Suppressor macrophage treated with lipopolysaccharide for 1 hour (primary cell): ENCODE results near the gene CYP11A1.

Experiments used
- DNase-seq, 3 donors: peaks; one replicate each; pipeline ENCODE4 v3.0.0-alpha.2; 2020 to 2022

Gene CYP11A1

GRCh38 chr15:74343797-74344127, 23.7 kb downstream of the CYP11A1 start:
- DNase-seq = no peak

DNA sequence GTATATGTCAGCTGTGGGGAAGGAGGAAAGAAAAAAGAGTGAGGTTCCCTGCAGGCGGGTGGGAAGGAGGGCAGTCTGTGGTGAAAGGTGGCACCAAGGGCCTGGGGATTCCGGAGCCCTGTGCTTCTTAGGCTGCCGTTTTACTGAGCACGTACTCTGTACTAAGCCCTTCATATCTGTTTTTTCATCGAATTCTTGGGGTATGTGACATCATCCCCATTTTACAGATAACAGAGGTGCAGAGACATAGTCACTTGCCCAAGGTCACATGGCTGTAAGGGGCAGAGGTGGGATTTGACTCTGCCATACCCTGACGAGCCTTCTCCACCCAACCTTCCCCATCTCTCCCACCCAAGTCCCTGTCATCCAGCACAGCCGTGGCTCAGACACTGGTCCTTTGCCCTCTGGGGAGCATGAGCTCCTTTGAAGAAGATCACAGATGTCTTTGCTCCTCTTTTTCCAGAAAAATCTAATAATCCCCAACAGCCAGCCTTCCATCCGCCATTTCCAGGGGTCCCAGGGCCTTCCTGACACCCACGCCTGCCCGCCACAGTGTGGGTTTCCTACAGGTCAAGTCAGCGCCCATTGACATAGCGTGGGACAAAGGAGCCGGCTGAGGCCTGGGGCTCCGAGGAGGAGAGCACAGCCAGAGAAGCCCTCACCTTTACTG, 24.2 kb downstream of the CYP11A1 start:
- no peak for DNase-seq

GRCh38 chr15:74340150-74340549, 27.3 kb downstream of the CYP11A1 start:
- DNase-seq = no peak

DNA sequence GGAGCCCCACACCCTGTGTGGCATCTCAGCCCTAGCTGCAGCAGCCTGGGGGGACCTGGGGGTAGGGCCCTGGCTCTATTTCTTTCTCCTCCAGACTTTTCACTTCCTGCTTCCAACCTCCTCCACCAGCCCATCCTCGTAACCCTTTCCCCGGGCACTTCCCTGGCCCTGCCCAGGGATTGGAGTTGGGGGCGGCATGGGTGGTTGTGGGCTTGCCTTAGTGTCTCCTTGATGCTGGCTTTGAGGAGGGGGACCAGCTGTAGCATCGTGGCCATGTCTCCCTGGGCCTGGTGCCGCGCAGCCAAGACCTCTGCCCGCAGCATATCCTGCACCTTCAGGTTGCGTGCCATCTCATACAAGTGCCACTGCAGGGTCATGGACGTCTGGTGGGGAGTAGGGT, 28.1 kb downstream of the CYP11A1 start:
- no peak for DNase-seq

DNA sequence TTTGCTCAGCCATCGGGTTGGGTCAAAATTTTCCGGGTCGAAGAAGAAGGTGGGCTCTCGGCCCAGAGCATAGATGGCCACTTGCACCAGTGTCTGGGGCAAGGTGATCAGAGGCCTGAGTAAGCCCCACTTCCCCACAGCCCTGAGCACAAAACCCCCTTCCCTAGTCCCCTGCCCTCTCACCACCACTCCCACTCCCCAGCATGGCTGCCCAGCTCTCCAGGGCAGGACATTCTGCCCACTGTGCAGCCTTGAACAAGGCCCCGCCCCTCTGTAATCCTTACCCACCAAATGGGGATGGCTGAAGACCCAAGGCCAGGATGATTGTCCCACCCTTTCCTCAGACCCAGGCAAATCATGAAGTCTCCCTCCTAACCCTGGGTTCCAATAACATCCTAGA, 28.8 kb downstream of the CYP11A1 start:
- no peak for DNase-seq

- no peak for DNase-seq
Observed at GRCh38 chr15:74337607-74338211, 29.7 kb downstream of the CYP11A1 start.

- DNase-seq = no peak
Observed at GRCh38 chr15:74337146-74337545, 30.3 kb downstream of the CYP11A1 start.

DNA sequence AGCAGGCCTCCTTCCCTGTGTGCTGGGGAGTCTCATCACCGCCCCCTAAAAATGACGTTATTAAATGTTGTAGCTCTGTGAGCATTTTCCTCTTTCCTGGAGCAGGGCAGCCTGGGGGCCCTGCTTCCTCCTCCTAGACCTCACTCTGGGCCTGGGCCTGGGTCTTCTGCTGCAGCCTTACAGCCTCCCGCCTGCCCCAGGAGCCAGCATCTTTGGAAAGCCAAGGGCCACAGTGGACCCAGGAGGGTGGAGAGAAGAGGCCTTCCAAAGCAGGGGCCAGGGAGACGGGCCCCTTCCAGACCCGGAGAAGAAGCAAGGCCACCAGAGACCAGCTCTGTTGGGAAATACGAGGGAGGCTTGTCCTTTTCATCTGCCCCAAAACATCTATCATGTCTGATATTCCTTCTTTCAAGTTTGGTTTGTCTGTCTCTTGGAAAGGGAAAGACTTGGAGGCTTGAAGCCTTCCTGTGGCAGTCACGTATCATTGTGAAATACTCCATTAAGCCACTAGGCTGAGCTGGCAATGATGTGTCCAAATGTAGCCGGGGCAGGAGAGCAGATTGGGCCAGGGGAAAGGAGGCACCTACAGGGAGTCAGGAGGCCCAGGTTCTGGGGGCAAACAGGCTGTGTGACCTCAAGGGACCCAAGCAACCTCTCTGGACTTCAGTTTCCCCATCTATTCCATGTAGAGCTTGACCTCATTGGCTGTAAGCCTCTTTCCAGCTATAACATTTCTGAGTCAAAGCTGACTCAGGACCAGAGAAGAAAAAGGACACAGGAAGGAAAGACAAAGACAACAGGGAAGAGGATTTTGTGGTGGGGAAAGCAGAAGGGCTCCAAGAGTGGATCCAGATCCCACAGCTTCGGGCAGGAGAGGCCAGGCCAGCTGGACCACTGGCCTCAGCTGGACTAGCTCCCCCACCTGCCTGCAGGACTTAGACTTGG, 31.1 kb downstream of the CYP11A1 start:
- DNase-seq = no peak

GRCh38 chr15:74335396-74335795, 32.0 kb downstream of the CYP11A1 start:
- DNase-seq = no peak

DNA sequence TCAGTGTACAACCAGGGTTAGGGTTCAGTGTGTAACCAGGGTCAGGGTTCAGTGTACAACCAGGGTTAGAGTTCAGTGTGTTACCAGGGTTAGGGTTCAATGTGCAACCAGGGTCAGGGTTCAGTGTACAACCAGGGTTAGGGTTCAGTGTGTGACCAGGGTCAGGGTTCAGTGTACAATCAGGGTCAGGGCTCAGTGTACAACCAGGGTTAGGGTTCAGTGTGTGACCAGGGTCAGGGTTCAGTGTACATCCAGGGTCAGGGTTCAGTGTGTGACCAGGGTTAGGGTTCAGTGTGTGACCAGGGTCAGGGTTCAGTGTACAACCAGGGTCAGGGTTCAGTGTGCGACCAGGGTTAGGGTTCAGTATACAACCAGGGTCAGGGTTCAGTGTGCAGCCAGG, 33.3 kb downstream of the CYP11A1 start:
- DNase-seq = no peak

- no peak for DNase-seq
Observed at GRCh38 chr15:74333662-74334061, 33.8 kb downstream of the CYP11A1 start.

GRCh38 chr15:74333093-74333492, 34.4 kb downstream of the CYP11A1 start:
- no peak for DNase-seq

- DNase-seq = no peak
Observed at GRCh38 chr15:74332611-74333010, 34.8 kb downstream of the CYP11A1 start.

GRCh38 chr15:74332011-74332410, 35.4 kb downstream of the CYP11A1 start:
- no peak for DNase-seq

DNA sequence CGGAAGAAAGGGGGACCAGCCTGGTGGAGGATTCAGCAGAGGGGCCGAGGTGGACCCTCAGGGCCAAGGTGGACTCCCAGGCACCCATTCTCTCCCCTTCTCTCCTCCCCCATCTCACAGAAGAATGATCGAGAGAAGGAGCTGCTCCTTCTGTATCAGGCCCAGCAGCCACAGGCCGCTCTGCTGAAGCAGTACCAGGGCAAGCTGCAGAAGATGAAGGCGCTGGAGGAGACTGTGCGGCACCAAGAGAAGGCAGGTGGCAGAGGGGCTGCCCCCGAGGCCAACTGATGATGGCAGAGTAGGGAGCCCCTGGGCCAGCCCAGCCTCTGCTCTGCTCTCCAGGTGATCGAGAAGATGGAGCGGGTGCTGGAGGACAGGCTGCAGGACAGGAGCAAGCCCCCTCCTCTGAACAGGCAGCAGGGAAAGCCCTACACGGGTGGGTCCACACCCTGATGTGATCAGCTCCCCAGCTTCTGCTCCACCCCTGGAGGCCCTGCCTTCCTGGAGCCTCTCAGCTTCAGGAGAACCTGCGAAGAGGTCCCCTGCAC, 36.5 kb downstream of the CYP11A1 start:
- no peak for DNase-seq

DNA sequence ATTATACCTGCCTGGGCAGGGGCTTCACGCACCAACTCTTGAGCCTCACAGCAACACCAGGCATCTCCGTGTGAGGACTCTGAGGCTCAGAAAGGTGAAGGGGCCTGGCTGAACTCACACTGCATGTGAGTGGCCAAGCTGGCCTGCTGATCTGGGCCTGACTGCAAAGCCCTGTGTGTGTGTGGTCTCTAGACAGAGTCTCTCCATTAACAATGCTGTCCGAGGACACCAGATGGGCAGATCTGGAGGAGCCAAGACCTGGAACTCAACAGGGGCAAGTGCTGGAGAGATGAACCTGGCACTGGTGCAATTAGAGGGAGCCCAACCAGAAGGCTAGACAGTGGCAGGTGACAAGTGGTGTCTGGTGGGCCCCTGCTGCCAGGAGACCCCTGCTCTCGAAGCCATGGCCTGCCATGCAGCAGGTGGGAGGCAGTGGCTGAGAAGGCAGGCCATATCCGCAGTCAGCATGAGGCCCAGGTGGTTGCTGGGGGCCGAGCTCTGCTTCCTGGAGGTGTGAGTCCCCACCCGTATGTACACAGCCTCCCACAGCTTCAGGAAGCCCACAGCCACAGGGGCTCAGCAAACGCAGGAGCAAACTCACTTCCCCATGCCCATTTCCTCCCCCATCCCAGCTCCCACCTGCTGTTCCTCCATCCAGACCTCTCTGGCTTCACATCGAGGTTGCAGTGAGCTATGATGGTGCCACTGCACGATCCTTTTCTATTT, 39.0 kb downstream of the CYP11A1 start:
- no peak for DNase-seq

GRCh38 chr15:74327756-74328155, 39.7 kb downstream of the CYP11A1 start:
- no peak for DNase-seq

DNA sequence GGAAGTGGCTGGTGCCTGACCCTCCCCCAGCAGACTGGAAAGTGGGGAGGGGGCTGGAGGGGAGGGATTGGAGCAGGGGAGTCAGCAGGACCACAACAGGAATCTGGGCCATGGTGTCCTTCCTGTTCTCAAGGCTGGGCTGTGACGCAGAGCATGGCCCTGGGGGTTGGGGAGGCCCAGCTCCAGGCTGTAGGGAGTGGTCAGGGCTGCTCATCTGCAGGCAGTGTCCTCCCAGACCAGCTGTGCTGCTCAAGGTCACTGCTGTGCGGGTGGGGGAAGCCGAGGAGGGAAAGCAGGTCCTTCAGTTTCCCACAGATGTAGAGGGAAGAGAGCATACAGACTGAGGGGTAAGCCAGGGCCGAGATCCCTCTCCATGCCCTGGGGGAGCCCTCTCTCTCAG, 40.7 kb downstream of the CYP11A1 start:
- DNase-seq = no peak

GRCh38 chr15:74324714-74325113, 42.7 kb downstream of the CYP11A1 start:
- no peak for DNase-seq

- DNase-seq = peak; percentile 62 to 73 (median 71)
Observed at GRCh38 chr15:74322558-74323180, 44.8 kb downstream of the CYP11A1 start.

- DNase-seq = peak; percentile 31 to 61 (median 48)
Observed at GRCh38 chr15:74320352-74321247, 46.8 kb downstream of the CYP11A1 start.
